GM21529 (cell line): ENCODE results near the gene STXBP3.

Source experiments
- ATAC-seq: cut with Tn5 transposase; IDR thresholded peaks from one replicate; pipeline ENCODE4 v1.9.1; 2021; ENCODE audit not compliant: unreplicated experiment

STXBP3 gene

GRCh38 chr1:108832929-108833328, 86.5 kb downstream of the STXBP3 start:
- ATAC-seq, result no peak

- ATAC-seq, result no peak
Observed at GRCh38 chr1:108841703-108842102, 95.2 kb downstream of the STXBP3 start.

- no peak for ATAC-seq
Observed at GRCh38 chr1:108842525-108843181, 96.2 kb downstream of the STXBP3 start.

GRCh38 chr1:108843390-108844137, 97.1 kb downstream of the STXBP3 start:
- ATAC-seq, result no peak

GRCh38 chr1:108845446-108845845, 99.0 kb downstream of the STXBP3 start:
- no peak for ATAC-seq

- no peak for ATAC-seq
Observed at GRCh38 chr1:108845991-108846390, 99.5 kb downstream of the STXBP3 start.

GRCh38 chr1:108847494-108847893, 101.0 kb downstream of the STXBP3 start:
- ATAC-seq, result no peak

- no peak for ATAC-seq
Observed at GRCh38 chr1:108848806-108849205, 102.3 kb downstream of the STXBP3 start.

GRCh38 chr1:108850929-108851328, 104.5 kb downstream of the STXBP3 start:
- ATAC-seq, result no peak

GRCh38 chr1:108851567-108851966, 105.1 kb downstream of the STXBP3 start:
- ATAC-seq, result no peak

GRCh38 chr1:108852221-108852975, 105.9 kb downstream of the STXBP3 start:
- ATAC-seq, result no peak

- no peak for ATAC-seq
Observed at GRCh38 chr1:108854221-108855019, 107.9 kb downstream of the STXBP3 start.

GRCh38 chr1:108856994-108857393, 110.5 kb downstream of the STXBP3 start, which contains the start of gene AKNAD1:
Gene AKNAD1, minus strand, starts transcription at chr1:108857094. Its CDS starts 4,430 bp downstream, at chr1:108852664.
- ATAC-seq, result no peak

- ATAC-seq, result no peak
Observed at GRCh38 chr1:108858230-108858950, 111.9 kb downstream of the STXBP3 start.
